Measurements from ENCODE around the gene SESN2. TPM values are rescaled to one million over a fixed set of nuclear protein-coding genes. Genes with fewer than 3 reads are reported as not detected.

SESN2 gene
- total and polyA plus RNA-seq, 4 donors, result 5.5 to 13.0 (median 10.7) TPM

- WGBS, result 14% methylated on average over 14 of the region's 14 CpGs
- peak; percentile 59 for DNase-seq (ENCODE audit: low spot score)
Observed at GRCh38 chr1:28296401-28297261, 37.3 kb downstream of the SESN2 start.

More at GRCh38 chr1:28296401-28297261, 37.3 kb downstream of the SESN2 start:
- TF ChIP-seq CTCF (IDR thresholded peaks at IDR 0.05; ENCODE audit: low read depth, low read length, missing input control) (no peak), MAX (IDR thresholded peaks at IDR 0.05) (peak; percentile 87), NR2F2 (IDR thresholded peaks at IDR 0.05) (no peak), YY1 (IDR thresholded peaks at IDR 0.05) (peak; percentile 69), EGR1 (IDR thresholded peaks at IDR 0.05; ENCODE audit: low read depth in 2 of 2) (peak; percentile 74 to 82), FOXA2 (IDR thresholded peaks at IDR 0.05) (peak; percentile 29), ATF3 (IDR thresholded peaks at IDR 0.05) (peak; percentile 57), RAD21 (IDR thresholded peaks at IDR 0.05) (peak; percentile 41 to 63), GABPA (IDR thresholded peaks at IDR 0.05 in 1 of 2, conservative IDR thresholded peaks at IDR 0.05 in 1 of 2) (peak in 1 of 2 donors; percentile 51), HNF4A (conservative IDR thresholded peaks at IDR 0.05) (peak; percentile 95 to 96), JUND (IDR thresholded peaks at IDR 0.05) (peak; percentile 81 to 85), TAF1 (conservative IDR thresholded peaks at IDR 0.05) (no peak), HNF4G (IDR thresholded peaks at IDR 0.05) (peak; percentile 95), RXRA (IDR thresholded peaks at IDR 0.05) (peak; percentile 91 to 93), ZBTB33 (IDR thresholded peaks at IDR 0.05) (peak; percentile 75), FOXA1 (IDR thresholded peaks at IDR 0.05) (peak; percentile 41), SP1 (IDR thresholded peaks at IDR 0.05) (peak; percentile 95), REST (IDR thresholded peaks at IDR 0.05) (peak; percentile 82)
- H3K4me3 ChIP-seq (ENCODE audit: low read depth in 1 of 3, low read length in 3 of 3), result peak overlapping the region in 1 of 3 donors; percentile 3
- H3K4me1 ChIP-seq (ENCODE audit: control insufficient read depth in 4 of 4, insufficient read depth in 4 of 4, low read length in 3 of 4), result peaks cover 0 to 19% (median 11%) of the 10 kb centered on the region in 4 donors
- H3K36me3 ChIP-seq (ENCODE audit: control insufficient read depth in 4 of 4, insufficient read depth in 3 of 4, low read depth in 1 of 4, low read length in 3 of 4), result no peaks in the 10 kb centered on the region
- no peaks in the 10 kb centered on the region for H3K27me3 ChIP-seq (ENCODE audit: control insufficient read depth in 4 of 4, insufficient read depth in 4 of 4, low read length in 3 of 4)
- H3K27ac ChIP-seq (ENCODE audit: low read depth in 1 of 2, low read length in 2 of 2), result peak overlapping the region; percentile 74 to 75
- H3K9me3 ChIP-seq (ENCODE audit: control insufficient read depth in 4 of 4, low read length in 3 of 4), result no peaks in the 10 kb centered on the region
- peak overlapping the region in 1 of 2 donors; percentile 68 for H3K9ac ChIP-seq (ENCODE audit: low read depth in 1 of 2, low read length in 2 of 2)

All from liver (tissue), 9 donors.